ENCODE measurements around the gene RAB3IP.

GRCh38 chr12:69833696-69834095 is 95.0 kb downstream of the RAB3IP start:
- TF ChIP-seq EP300 (IDR thresholded peaks at IDR 0.05) (no peak), CTCF (IDR thresholded peaks at IDR 0.05) (no peak)
